ENCODE measurements around the gene OXNAD1. TPM values are rescaled to one million over a fixed set of nuclear protein-coding genes. Genes with fewer than 3 reads are reported as not detected.

Gene OXNAD1
- total and polyA plus RNA-seq, 2 of the 13 experiments (the other 11 are each of a cell fraction or from before 2014, with no cell fraction given): 9.9 to 18.8 TPM

GRCh38 chr3:16332904-16333426 lies 68.0 kb downstream of the OXNAD1 start (continued):
- TF ChIP-seq JARID2 (CRISPR knock-in tag; IDR thresholded peaks at IDR 0.05; ENCODE audit: insufficient replicate concordance) (no peak), TFDP1 (CRISPR knock-in tag; IDR thresholded peaks at IDR 0.05; ENCODE audit: borderline replicate concordance) (no peak), KAT7 (CRISPR knock-in tag; IDR thresholded peaks at IDR 0.05; ENCODE audit: borderline replicate concordance) (no peak), ZNF276 (CRISPR knock-in tag; IDR thresholded peaks at IDR 0.05; ENCODE audit: low read depth) (no peak), CENPBD1 (CRISPR knock-in tag; IDR thresholded peaks at IDR 0.05; ENCODE audit: borderline replicate concordance, low read depth) (no peak), SUZ12 (IDR thresholded peaks at IDR 0.05; ENCODE audit: low read depth, low read length) (no peak), GATAD2A (CRISPR knock-in tag; IDR thresholded peaks at IDR 0.05) (peak; percentile 82), ZNF124 (CRISPR knock-in tag; IDR thresholded peaks at IDR 0.05) (0 out of 2 replicates have a peak, but pooled peaks have one; percentile 27), U2AF2 (IDR thresholded peaks at IDR 0.05; ENCODE audit: low read depth, low read length) (no peak), ZKSCAN5 (CRISPR knock-in tag; IDR thresholded peaks at IDR 0.05) (no peak), ZFP90 (CRISPR knock-in tag; IDR thresholded peaks at IDR 0.05; ENCODE audit: borderline replicate concordance) (no peak), FUBP1 (CRISPR knock-in tag; IDR thresholded peaks at IDR 0.05; ENCODE audit: borderline replicate concordance) (no peak), NPAS2 (CRISPR knock-in tag; IDR thresholded peaks at IDR 0.05; ENCODE audit: borderline replicate concordance) (no peak), ZNF678 (CRISPR knock-in tag; IDR thresholded peaks at IDR 0.05) (no peak), SYNCRIP (IDR thresholded peaks at IDR 0.05; ENCODE audit: insufficient read depth, low read depth, low read length) (no peak), SP140L (CRISPR knock-in tag; IDR thresholded peaks at IDR 0.05; ENCODE audit: borderline replicate concordance) (no peak), MBNL3 (CRISPR knock-in tag; conservative IDR thresholded peaks at IDR 0.05) (no peak), HDAC1 (CRISPR knock-in tag; IDR thresholded peaks at IDR 0.05) (peak; percentile 67), ZFP37 (CRISPR knock-in tag; IDR thresholded peaks at IDR 0.05; ENCODE audit: borderline replicate concordance) (no peak), ZBTB42 (CRISPR knock-in tag; IDR thresholded peaks at IDR 0.05) (no peak), ZBTB20 (CRISPR knock-in tag; IDR thresholded peaks at IDR 0.05; ENCODE audit: borderline replicate concordance, low read depth) (no peak), TOPORS (CRISPR knock-in tag; IDR thresholded peaks at IDR 0.05) (0 out of 2 replicates have a peak, but pooled peaks have one; percentile 44), NFIB (CRISPR knock-in tag; IDR thresholded peaks at IDR 0.05; ENCODE audit: borderline replicate concordance) (no peak), POLR2G (IDR thresholded peaks at IDR 0.05; ENCODE audit: low read depth, low read length) (no peak), CHD2 (IDR thresholded peaks at IDR 0.05; ENCODE audit: low read depth, low read length) (no peak)

All from HepG2 (cell line).